ENCODE data around the gene BDP1. TPM values are rescaled to one million over a fixed set of nuclear protein-coding genes. Genes with fewer than 3 reads are reported as not detected.
A peak's percentile ranks its signal among the peaks of the same experiment; 100 is the strongest.

BDP1 gene
- polyA plus RNA-seq (2011; rRNA removed) (20.9 and 27.2 TPM in 2 replicates), polyA plus RNA-seq (2017; fragmentation: RNase III; extraction: RNeasy Plus Mini Kit Qiagen cat#74134 plus additional on column Dnase treatment) (8.6 to 10.0 TPM (median 8.7 TPM) in 3 replicates), polyA minus RNA-seq (2011; rRNA and poly(A)+ RNA removed) (13.8 and 14.5 TPM in 2 replicates)
- 3.5 and 3.6 TPM in 2 replicates for polyA plus RNA-seq (2012; cell fraction: cytosol; rRNA removed)
- polyA plus RNA-seq (2012; cell fraction: nucleus; rRNA removed): 4.8 and 6.8 TPM in 2 replicates

GRCh38 chr5:71455427-71456361 is at the start of gene BDP1:
Gene BDP1 (plus strand): TSS chr5:71455651. CDS start chr5:71455878, 227 bp downstream.
- 2% methylated on average over 34 of the region's 50 CpGs for WGBS (ENCODE audit: missing lambda C conversion rate)
- CTCF ChIA-PET: interaction anchor here (0.5 to 1.6 kb wide), 4 partner anchors 9 to 23 kb away, joined by 3 to 6 read pairs (median 4); no protein-coding TSS in a partner anchor
- TF ChIP-seq NFE2L2 (conservative IDR thresholded peaks at IDR 0.05; ENCODE audit: low read length): no peak
- TF ChIP-seq HMGXB4 (CRISPR knock-in tag; IDR thresholded peaks at IDR 0.05; ENCODE audit: borderline replicate concordance): no peak
- TF ChIP-seq RNF2 (IDR thresholded peaks at IDR 0.05; ENCODE audit: borderline replicate concordance, low read depth): no peak
- TF ChIP-seq CHD4 (IDR thresholded peaks at IDR 0.05; ENCODE audit: borderline replicate concordance): no peak
- no peak for TF ChIP-seq CHD2 (IDR thresholded peaks at IDR 0.05; ENCODE audit: low read length, partially characterized antibody)
- TF ChIP-seq REST (IDR thresholded peaks at IDR 0.05): no peak; the same call in 1 of the 2 replicates
- no peak for TF ChIP-seq SREBF2 (IDR thresholded peaks at IDR 0.05)
- 0 out of 2 replicates have a peak, but pooled peaks have one; percentile 29 for TF ChIP-seq MYC (IDR thresholded peaks at IDR 0.05; ENCODE audit: borderline replicate concordance, low read length)
- no peak for TF ChIP-seq ELK1 (IDR thresholded peaks at IDR 0.05; ENCODE audit: low read depth, low read length)
- peak; percentile 74 for TF ChIP-seq POLR2A (IDR thresholded peaks at IDR 0.05; ENCODE audit: low read length)
- TF ChIP-seq KDM1A (IDR thresholded peaks at IDR 0.05; ENCODE audit: low read depth): no peak
- no peak for TF ChIP-seq RAD21 (conservative IDR thresholded peaks at IDR 0.05 in 1 of 2, IDR thresholded peaks at IDR 0.05 in 1 of 2)
- peak; percentile 14; the same call in 1 of the 2 replicates for TF ChIP-seq GATA3 (IDR thresholded peaks at IDR 0.05; ENCODE audit: borderline replicate concordance)
- TF ChIP-seq MAX (IDR thresholded peaks at IDR 0.05): peak; percentile 86
- no peak for TF ChIP-seq MAZ (IDR thresholded peaks at IDR 0.05; ENCODE audit: borderline replicate concordance, low read depth, low read length)
- no peak for TF ChIP-seq EHMT2 (IDR thresholded peaks at IDR 0.05; ENCODE audit: low read depth)
- TF ChIP-seq RARB (CRISPR knock-in tag; IDR thresholded peaks at IDR 0.05): no peak
- TF ChIP-seq JUNB (IDR thresholded peaks at IDR 0.05): no peak
- TF ChIP-seq FOSL2 (IDR thresholded peaks at IDR 0.05): no peak
- TF ChIP-seq FOSL2 (CRISPR knock-in tag; IDR thresholded peaks at IDR 0.05): peak; percentile 63
- peak; percentile 55; the same call in 1 of the 2 replicates for TF ChIP-seq PBX3 (IDR thresholded peaks at IDR 0.05)
- TF ChIP-seq HEYL (CRISPR knock-in tag; IDR thresholded peaks at IDR 0.05): no peak
- TF ChIP-seq ZNF302 (CRISPR knock-in tag; IDR thresholded peaks at IDR 0.05): no peak
- peak; percentile 77 for TF ChIP-seq KDM5A (IDR thresholded peaks at IDR 0.05)
- TF ChIP-seq USF2 (IDR thresholded peaks at IDR 0.05): no peak
- TF ChIP-seq BCL3 (IDR thresholded peaks at IDR 0.05): peak; percentile 78; the same call in 1 of the 3 replicates
- no peak for TF ChIP-seq NPAS2 (CRISPR knock-in tag; IDR thresholded peaks at IDR 0.05; ENCODE audit: borderline replicate concordance)
- TF ChIP-seq MAFK (IDR thresholded peaks at IDR 0.05; ENCODE audit: partially characterized antibody): no peak

More at GRCh38 chr5:71455427-71456361, at the start of gene BDP1:
- Histone ChIP-seq H3K4me1 (peaks cover 17% of the 10 kb centered on the region; the same call in 1 of the 3 replicates), H3K4me2 (peak within 1 kb of the TSS; percentile 84), H3K9me3 (no peaks in the 10 kb centered on the region), H3K27ac (peak within 1 kb of the TSS; percentile 86 to 95), H3K4me3 (peak within 1 kb of the TSS; percentile 72)
- peak; percentile 90 for FAIRE-seq
- DNase-seq (ENCODE audit: low read depth in 1 of 2, low spot score in 1 of 2): peak; percentile 91 to 95
- peak; percentile 97 to 98 for ATAC-seq
- POLR2A ChIA-PET: interaction anchor here (0.7 to 1.2 kb wide), 4 partner anchors 13 to 28 kb away, joined by 3 to 6 read pairs (median 3); no protein-coding TSS in a partner anchor

Data from A549 (cell line).